NCI-H748 treated with DMSO at 0.1 percent for 48 hours (cell line): Measurements from ENCODE around the gene MGLL.

ENCODE experiments used
- DNase-seq: peaks from one replicate; lab custom pipeline; 2025; lab: John Stamatoyannopoulos, UW

Gene MGLL

DNA sequence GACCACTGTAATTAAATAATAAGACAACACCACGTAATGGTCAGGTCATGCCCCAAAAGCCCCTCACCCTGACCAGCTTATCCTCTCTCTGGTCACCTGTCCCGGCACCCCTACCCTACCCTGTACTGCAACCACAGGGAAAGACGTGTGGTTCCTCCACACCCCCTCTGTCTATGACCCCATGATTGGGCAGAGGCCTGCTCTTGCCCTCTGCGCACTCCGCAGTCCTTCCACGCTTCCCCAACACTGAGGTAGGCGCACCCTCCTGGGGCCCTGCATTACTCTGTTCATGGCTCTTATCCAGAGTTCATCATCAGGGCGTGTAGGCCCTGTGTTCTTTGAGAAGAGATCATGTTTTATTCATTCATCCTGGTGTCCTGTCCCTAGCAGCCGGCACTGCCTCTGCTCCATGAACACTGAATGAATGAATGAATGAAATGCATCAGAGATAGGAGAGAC, 33.8 kb downstream of the MGLL start:
- no peak for DNase-seq

- no peak for DNase-seq
Observed at GRCh38 chr3:127787571-127788365, 34.5 kb downstream of the MGLL start.

DNA sequence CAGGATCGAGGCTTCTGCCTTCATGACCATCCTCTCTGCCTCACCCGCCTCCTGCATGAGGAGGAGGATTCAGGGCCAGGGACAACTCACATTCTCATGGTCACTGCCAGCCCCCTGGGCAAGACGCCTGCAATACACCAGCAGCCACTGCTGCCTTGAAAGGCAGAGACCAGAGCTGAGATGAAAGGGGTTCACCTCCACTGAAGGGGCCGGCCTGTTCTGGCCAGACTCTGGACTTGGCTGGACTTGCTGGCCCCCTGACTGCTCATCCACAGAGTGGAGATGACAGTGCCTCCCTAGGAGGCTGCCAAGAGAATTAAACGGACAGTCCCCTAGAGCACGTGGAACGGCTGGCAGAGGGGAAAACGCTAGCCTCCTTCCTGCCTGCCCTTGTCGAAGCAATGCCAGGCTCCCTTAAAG, 35.2 kb downstream of the MGLL start:
- no peak for DNase-seq

DNA sequence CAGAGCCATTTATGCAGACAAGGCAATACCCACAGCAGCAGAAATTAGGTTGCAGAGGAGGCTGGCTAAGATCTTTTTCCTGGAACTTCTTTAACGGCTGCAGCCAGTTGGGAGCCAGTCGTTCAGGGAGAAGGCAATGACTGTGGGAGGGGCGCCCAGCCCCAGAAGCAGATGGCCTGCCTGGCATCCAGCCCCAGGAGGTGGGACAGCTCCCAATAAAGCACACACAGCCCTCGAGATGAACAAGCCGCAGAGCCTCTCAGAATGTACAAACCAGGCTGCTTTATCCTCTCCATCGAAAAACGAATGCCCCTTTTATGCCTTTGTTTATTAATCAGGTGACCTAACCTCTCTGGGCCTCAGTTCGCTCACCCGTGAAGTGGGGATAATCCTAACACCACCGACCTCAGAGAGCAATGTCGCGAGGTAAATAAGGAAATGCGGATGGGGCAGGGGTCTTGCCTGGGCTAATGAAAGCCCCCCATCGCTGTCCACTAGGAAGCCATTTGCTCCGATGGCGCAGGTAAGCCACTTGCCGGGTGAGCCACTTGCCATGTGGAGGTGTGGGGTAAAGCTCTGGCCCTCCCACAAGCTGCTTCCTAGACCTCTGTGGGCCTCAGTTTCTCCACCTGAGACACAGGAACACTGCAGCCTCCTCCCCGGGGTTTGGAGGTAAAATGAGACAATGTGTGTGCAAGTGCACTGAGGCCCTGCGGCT, 35.8 kb downstream of the MGLL start:
- no peak for DNase-seq

- DNase-seq = no peak
Observed at GRCh38 chr3:127785711-127786265, 36.5 kb downstream of the MGLL start.

- no peak for DNase-seq
Observed at GRCh38 chr3:127784865-127785710, 37.2 kb downstream of the MGLL start.

- DNase-seq = no peak
Observed at GRCh38 chr3:127784283-127784682, 38.0 kb downstream of the MGLL start.

- no peak for DNase-seq
Observed at GRCh38 chr3:127783642-127784160, 38.6 kb downstream of the MGLL start.

GRCh38 chr3:127783166-127783565, 39.1 kb downstream of the MGLL start:
- DNase-seq = no peak

DNA sequence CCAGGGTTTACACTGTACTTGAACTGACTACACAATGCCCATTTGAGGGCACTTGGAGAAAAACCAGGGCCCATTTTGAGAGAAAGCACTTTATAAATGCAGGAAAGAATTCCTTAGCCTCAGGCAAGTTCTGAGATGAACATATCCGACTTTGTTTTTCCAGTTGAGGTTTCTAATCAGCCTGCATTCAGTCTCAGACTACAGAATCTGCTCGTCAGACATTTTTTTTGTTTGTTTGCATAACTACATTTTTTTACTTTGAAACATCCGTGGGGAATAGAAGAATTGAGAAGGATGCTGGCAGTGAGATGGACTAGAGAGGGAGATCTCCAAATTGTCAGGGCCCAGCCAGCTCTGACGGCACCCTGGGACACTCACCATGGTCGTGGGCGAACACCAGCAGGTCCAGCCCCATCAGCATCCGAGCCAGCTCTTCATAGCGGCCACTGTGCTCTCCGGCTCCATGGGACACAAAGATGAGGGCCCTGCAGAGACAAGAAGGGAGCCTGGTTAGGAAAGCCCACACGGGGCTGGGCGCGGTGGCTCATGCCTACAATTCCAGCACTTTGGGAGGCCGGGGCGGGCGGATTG, 40.8 kb downstream of the MGLL start:
- no peak for DNase-seq

GRCh38 chr3:127780536-127781400, 41.5 kb downstream of the MGLL start:
- DNase-seq = no peak

DNA sequence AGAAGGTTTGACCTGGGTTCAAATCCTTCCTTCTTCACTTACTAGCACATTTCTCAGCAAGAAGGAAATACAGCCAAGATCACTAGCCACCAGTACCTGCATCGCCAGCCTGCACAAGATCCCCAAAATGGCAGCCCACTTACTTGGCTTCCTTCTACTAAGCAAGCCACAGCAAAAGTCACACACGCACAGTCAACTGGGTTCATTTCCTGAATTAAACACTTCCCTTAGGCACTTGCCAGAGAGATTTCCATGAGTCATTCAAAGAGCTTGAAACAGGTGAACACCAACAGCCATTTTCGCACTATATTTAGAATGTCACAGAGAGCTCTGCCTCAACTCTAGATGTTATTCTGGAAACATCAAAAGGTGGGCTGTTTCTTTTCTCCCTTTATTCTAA, 42.6 kb downstream of the MGLL start:
- no peak for DNase-seq

DNA sequence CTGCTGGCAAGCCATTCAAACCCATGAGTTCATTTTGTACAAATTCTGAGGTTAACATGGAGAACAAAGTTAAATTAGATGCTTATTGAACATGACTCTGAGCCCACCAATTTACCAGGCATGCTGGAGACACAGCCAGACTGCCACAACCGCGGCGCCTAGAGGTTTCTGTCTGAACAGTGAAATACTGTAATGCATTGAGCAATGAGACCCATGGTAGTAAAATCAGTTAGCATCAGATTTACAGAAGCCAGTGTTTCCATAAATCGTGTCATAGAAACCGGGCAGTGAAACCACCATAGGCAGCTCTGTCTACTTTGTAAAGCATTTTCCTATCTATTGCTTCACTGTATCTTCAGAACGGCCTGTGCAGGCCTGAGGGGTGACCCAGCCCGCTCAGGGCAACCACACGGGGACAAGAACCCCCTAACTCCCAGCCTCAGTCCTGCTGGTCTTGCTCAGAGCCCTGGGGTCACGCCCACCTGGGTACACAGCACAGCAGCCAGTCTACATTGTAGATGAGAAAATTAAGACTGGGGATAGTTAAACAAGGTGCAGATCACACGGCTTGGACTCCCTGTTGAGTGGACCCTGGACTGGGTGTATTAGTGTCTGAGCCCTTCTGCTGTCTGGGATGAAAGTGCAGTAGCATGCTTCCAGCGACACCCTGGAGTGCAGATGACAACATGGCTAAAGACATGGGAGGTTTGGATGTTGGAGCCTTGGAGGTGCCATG, 44.2 kb downstream of the MGLL start:
- no peak for DNase-seq

GRCh38 chr3:127777332-127777731, 45.0 kb downstream of the MGLL start:
- no peak for DNase-seq

DNA sequence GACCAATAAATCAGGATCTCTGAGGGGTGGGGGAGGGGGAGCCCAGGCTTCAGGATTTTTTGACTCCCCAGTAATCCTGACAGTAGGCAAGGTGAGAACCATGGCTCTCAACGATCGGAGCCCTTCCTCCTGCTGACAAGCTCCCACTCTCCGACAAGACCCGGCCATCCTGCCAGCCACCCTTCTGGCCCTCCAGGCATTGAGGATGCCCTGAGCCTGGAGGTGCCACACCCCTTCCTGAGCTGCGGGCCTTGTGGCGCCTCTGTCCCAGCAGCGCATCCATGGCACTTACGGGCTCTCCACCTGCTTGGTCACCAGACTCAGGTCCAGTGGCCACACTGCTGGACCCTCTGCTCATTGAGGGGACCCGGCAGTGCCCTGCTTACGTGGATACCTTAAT, 46.0 kb downstream of the MGLL start:
- no peak for DNase-seq

- peak; percentile 5 for DNase-seq
Observed at GRCh38 chr3:127775398-127776109, 46.8 kb downstream of the MGLL start.

DNA sequence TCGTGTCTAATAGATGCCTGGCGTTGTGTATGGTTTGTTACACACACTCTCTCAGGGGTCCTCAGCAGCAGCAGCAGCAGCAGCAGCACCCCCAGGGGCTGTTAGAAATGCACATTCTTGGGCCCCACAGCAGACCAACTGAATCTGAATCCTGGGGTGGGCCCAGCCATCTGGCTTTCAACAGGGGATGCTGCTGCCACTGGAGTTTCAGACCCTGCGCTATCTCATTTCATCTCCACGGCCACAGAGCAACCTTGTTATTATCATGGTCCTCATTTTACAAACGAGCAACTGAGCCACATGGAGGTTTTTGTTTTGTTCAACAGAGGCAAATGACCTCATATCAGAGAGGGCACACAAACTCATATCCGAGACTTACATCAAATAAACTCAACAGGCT, 47.7 kb downstream of the MGLL start:
- no peak for DNase-seq

GRCh38 chr3:127773752-127774395, 48.4 kb downstream of the MGLL start:
- DNase-seq = no peak
